HG02571 (cell line): Measurements from ENCODE around the gene ERVMER34-1.

ENCODE experiments used
- ATAC-seq: cut with Tn5 transposase; IDR thresholded peaks from one replicate; pipeline ENCODE4 v1.9.1; 2021; ENCODE audit warnings: mild to moderate bottlenecking, moderate library complexity; ENCODE audit not compliant: unreplicated experiment

The ERVMER34-1 gene

GRCh38 chr4:52750819-52751486 lies at the start of gene ERVMER34-1:
ERVMER34-1 (minus strand) TSS chr4:52751425; CDS start chr4:52745520, 5,905 bp downstream.
- no peak for ATAC-seq

DNA sequence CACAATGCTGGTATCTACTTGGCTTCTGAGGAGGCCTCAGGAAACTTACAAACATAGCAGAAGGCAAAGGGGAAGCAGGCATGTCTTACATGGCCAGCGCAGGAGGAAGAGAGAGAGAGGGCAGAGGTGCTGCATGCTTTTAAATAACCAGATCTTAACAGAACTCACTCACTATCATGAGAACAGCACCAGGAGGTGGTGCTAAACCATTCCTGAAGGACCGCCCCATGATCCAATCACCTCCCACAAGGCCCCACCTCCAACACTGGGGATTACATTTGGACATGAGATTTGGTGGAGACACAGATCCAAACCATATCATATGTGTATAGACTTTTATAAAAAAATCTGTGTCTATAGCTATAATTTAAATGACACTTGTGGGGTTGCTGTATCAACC lies 48.6 kb upstream of the ERVMER34-1 start:
- ATAC-seq: no peak

DNA sequence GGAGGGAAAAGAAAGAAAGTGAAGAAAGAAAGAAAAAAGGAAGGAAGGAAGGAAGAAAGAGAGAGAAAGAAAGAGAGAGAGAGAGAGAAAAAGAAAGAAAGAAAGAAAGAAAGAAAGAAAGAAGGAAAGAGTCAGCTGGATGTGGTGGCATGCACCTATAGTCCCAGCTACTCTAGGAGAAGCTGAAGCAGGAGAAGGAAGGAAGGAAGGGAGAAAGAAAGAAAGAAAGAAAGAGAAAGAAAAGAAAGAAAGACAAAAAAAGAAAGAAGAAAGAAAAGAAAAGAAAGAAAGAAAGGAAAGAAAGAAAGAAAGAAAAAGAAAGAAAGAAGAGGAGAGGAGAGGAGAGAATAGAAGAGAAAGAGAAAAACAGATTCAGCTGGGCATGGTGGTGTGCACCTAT lies 44.3 kb upstream of the ERVMER34-1 start:
- no peak for ATAC-seq

GRCh38 chr4:52791936-52792335 lies 40.7 kb upstream of the ERVMER34-1 start:
- no peak for ATAC-seq

DNA sequence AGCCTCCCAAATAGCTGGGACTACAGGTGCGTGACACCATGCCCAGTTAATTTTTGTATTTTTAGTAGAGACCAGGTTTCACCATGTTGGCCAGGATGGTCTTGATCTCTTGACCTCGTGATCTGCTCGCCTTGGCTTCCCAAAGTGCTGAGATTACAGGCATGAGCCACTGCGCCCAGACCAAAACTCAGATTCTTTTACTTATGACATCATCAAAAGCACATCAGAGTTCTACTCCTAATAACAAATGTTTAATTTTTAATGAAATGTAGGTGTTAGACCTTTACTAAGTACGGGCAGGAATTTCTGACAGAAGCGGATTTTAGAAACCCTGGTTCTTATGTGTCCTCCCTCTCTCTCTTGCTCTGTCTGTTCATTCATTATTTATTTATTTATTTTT lies 38.5 kb upstream of the ERVMER34-1 start:
- no peak for ATAC-seq

DNA sequence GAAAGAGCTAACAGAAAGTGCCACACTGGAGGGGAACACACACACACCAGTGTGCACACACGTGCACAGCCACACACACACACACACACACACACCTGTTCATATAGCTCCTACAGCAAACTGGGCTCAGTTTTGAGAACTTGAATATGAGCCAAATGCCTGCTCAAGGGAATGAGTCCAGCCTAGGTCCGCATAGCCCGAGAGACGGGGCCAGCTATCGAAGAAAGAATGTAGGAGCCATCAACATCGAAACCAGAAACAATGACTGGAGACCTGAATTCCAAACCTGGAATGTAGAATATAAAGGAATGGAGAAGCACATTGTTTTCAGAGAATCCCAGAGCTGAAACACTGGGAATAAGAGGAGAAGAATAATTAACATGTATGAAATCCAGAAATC lies 37.6 kb upstream of the ERVMER34-1 start:
- no peak for ATAC-seq

DNA sequence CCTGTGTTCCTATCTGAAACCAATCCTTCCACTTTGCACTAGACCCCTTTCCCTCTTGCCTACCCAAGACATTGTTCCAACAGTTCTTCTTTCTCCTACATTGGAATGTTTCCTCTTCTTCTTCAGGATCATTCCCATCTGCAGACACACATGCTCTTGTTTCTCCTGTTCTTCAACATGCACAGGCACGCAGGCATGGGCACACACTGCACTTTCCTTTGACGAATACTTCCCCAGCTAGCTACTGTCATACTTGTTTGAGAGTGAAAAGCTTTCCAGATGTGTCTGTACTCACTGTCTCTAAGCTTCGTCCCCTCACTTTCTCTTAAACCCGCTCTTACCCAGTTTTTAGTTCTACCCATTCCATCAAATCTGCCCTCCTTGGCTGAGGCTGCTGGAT lies 31.8 kb upstream of the ERVMER34-1 start:
- ATAC-seq: no peak

DNA sequence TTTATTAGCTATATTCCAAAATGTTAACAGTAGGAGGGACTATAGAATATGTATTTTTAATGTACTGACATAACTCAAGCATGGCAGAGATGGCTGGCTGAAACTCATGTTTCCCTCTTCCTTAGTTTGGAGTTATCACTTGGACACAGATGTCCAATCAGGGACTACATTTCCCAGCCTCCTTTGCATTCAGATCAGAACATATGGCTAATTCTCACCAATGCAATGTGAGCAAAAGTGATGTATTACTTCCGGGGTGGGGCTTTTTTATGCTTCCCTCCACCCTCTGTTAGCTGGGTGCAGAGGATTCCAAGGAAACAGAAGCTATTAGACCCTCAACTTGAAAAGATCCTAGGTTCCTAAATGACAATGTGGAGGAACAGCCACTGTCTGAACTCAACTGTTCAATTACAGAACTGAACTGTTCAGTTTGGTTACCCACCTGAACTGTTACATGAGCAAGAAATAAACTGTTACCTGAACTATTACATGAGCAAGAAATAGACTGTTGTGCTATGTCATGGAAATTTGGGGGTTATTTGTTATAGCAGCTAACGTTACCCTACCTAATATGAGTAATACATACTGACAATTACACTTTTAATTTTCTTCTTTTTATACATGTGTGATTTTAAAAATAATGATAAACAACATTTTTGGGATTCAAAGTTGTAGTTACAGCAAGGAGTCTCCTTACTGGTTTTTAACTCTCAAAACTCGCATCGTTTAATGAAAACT lies 29.6 kb upstream of the ERVMER34-1 start:
- no peak for ATAC-seq

- no peak for ATAC-seq
Observed at GRCh38 chr4:52780206-52780605, 29.0 kb upstream of the ERVMER34-1 start.

GRCh38 chr4:52760256-52760655 lies 9.0 kb upstream of the ERVMER34-1 start:
- no peak for ATAC-seq

DNA sequence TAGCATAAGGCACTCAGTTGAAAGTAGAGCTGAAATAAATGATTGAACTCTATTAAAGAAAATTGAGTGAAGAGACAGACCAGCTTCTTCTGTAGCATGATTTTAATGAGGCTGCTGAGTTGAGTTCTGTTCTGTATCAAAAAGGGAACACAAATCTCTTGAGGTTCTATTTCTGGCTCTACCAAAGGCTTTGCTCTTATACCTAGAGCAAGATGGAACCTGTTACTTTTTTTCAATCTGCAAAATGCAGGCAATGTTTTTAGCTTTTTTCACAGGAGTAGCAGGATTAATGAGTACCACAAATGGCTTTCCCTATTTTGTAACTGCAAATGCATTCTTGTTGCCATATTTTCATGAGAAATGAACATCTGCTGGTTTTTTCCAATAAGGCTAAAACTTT lies 4.2 kb upstream of the ERVMER34-1 start:
- ATAC-seq: no peak

GRCh38 chr4:52752936-52753335 lies 1.7 kb upstream of the ERVMER34-1 start:
- ATAC-seq: no peak

DNA sequence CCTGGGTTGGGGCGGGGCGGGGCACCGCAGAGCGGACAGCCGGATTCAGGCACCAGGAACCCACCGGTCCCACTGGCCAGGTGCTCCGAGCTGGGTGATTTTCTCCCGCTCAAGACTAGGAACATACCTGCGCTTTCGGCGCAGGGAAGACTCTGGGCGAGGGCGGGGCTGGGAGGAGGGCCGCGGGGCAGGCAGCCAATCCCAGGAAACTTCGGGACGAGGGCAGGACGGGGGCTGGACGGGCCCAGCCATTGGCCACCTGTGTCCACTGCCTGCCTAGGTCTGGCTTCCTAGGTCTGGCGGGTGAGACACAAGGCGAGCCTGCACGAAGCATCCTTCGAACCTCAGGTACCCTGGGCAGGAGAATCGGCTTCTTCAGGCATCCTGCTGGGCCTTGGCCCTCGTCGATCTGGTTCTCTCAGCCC lies 274 bp upstream of the ERVMER34-1 start:
- no peak for ATAC-seq

DNA sequence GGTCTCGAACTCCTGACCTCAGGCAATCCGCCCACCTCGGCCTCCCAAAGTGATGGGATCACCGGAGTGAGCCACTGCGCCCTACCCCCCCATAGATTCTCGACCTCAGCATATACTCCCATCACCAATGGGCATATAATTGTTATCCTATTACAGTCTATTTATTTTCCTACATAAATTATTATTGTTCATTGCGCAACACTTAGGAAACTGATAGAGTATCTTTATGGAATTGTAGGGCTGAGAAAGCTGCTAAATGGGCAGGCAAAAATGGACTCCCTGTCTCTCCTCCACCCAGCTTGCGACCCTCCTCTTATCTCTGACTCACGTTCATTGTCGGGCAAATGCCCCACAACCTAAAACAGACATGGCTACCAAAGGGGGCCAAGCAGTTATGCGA lies 1.0 kb downstream of the ERVMER34-1 start:
- no peak for ATAC-seq

GRCh38 chr4:52748432-52748831 lies 2.8 kb downstream of the ERVMER34-1 start:
- ATAC-seq: no peak

DNA sequence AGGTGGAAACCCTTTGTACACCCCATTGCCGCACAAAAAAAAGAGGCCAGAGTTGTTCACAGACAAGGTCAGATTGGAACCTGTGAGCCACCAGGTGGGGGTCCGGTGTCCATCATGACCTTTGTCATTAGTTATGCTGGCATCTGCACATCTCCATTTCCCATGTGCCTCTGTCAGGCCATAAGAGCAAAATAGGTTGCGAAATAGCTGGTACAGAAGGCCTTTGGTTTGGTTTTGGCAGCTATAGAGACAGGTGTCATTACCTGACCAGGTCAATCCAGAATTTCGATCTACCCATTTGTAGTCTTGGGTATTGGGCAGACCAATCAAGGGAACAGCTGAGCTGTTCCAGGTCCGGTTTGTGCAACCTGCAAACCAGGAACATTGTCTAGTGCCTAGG lies 6.6 kb downstream of the ERVMER34-1 start:
- ATAC-seq: no peak

DNA sequence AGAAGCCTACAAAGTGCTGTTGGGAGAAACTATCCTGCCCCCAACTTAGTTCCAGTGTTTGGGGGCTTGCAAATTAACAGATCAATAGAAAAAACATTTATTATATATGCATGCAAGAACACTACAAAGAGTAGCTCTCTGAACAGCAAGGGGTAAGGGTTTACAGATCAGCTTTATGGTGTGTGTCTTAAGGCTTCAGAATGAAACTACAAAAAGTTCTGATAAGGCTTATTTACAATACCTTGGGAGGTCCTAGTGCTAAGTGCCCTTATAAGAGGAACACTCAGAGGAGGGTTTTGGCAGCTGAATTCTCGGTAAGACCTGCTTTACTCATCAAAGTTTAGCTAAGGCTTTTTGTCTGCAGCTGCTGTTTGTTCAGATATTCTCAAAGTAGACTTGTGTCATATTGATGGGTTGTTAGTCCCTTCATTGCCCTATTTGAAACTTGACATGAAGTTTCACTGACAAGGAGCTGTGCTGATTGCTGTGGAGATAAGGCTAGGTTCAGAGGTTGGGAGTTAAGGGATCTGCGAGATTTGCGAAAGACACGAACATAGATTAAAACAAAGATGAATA lies 7.7 kb downstream of the ERVMER34-1 start:
- no peak for ATAC-seq

DNA sequence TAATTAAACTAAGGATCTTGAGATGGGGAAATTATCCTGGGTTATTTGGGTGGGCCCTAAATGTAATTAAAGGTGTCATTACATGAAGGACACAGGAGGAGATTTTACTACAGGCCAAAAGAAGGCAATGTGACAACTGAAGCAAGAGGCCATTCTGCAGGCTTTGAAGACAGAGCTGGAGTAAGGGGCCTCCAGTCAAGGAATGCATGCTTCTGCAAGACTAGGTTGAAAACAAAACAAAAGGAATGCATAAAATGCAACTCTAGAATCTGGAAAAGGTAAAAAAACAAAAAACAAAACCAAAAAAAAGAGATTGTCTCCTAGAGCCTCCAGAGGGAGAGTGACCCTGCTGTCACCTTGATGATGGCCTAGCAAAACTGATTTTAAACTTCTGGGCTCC lies 21.6 kb downstream of the ERVMER34-1 start:
- no peak for ATAC-seq

DNA sequence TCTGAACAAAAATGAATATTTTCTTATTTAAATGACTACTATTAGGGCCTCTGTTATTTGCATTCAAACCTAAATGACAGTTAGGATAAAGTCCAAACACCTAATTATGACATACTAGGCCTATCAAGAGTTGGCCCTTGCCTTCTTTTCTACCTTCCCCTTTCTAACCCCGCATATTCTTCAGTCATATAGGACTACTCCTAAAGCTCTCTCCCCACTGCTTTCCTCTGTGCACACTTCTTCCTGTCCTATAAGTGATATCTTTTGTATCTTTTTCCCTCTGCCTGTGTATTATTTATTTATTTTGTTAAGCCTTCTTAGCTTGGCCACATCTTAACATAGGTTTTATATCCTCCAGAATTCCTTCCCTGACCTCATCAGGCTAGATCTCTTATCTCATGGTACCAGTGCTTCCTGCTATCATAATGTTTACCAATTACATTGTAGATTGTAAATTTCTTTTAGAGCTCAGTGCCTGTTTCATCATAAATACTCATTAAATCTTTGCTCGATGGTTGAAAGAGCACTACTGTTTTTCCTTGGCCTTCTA lies 22.5 kb downstream of the ERVMER34-1 start:
- ATAC-seq: no peak

GRCh38 chr4:52726826-52727580 lies 24.2 kb downstream of the ERVMER34-1 start:
- no peak for ATAC-seq
